Measurements from ENCODE around the gene ASIC1. TPM values are rescaled to one million over a fixed set of nuclear protein-coding genes. Genes with fewer than 3 reads are reported as not detected.
A peak's percentile ranks its signal among the peaks of the same experiment; 100 is the strongest.
"Not testable (repeated sequence)": the region's sequence is repeated elsewhere in the genome, so short reads cannot be mapped to it uniquely, and the experiment has no call there.

Gene ASIC1
- total RNA-seq, 4 donors from 2014 or later: 0.75 to 3.0 (median 0.81) TPM

GRCh38 chr12:50082644-50083043 lies 25.2 kb downstream of the ASIC1 start:
- in situ Hi-C loops (cut with MboI; ENCODE audit: low pct_ligation_motif_present in 1 of 4, low pct_unique_long_range_greater_than_20kb in 1 of 4, low sequenced_read_pairs in 3 of 4) (loop anchor here in 3 of 4 donors (25.0 kb wide), 2 partner anchors 105 to 230 kb away; no protein-coding TSS in a partner anchor), intact Hi-C loops (cut with DNase I; ENCODE audit: low total_unique reads) (loop anchor here (10.0 kb wide), 1 partner anchor 1268 kb away; the partner anchor contains the start of gene CACNB3)
- H3K4me3 ChIP-seq: no peak overlapping the region
- TF ChIP-seq CTCF (IDR thresholded peaks at IDR 0.05) (peak in 3 of 5 experiments; percentile 10 to 57 (median 40)), POLR2AphosphoS5 (IDR thresholded peaks at IDR 0.05) (peak in 2 of 3 donors; percentile 25 to 30), EP300 (IDR thresholded peaks at IDR 0.05; ENCODE audit: low read depth) (no peak), POLR2A (IDR thresholded peaks at IDR 0.05) (peak; percentile 22)
- H3K4me1 ChIP-seq: peaks cover 0 to 26% (median 10%) of the 10 kb centered on the region in 4 donors
- peak; percentile 75 for DNase-seq
- H3K9me3 ChIP-seq: no peaks in the 10 kb centered on the region
- H3K36me3 ChIP-seq: no peaks in the 10 kb centered on the region
- H3K27me3 ChIP-seq: no peaks in the 10 kb centered on the region
- WGBS, 2 donors (ENCODE audit: low coverage in 1 of 2): 20 to 57% methylated on average over 1 to 7 of the region's 7 CpGs
- peak overlapping the region in 3 of 4 donors; percentile 55 to 73 (median 59) for H3K27ac ChIP-seq

- WGBS, 2 donors (ENCODE audit: low coverage in 1 of 2): 85% methylated on average over 1 of the region's 1 CpG; no CpG with 5 or more reads in 1 of the 2 donors
- Histone ChIP-seq H3K27me3 (no peaks in the 10 kb centered on the region), H3K27ac (peak overlapping the region in 3 of 4 donors; percentile 55 to 73 (median 59)), H3K4me3 (no peak overlapping the region), H3K4me1 (peaks cover 0 to 26% (median 10%) of the 10 kb centered on the region in 4 donors), H3K9me3 (no peaks in the 10 kb centered on the region), H3K36me3 (no peaks in the 10 kb centered on the region)
- no peak for DNase-seq
- intact Hi-C loops (cut with DNase I; ENCODE audit: low total_unique reads) (loop anchor here (10.0 kb wide), 1 partner anchor 1268 kb away; the partner anchor contains the start of gene CACNB3), in situ Hi-C loops (cut with MboI; ENCODE audit: low pct_ligation_motif_present in 1 of 4, low pct_unique_long_range_greater_than_20kb in 1 of 4, low sequenced_read_pairs in 3 of 4) (loop anchor here in 3 of 4 donors (25.0 kb wide), 2 partner anchors 104 to 229 kb away; no protein-coding TSS in a partner anchor)
- TF ChIP-seq POLR2A (IDR thresholded peaks at IDR 0.05) (no peak), POLR2AphosphoS5 (IDR thresholded peaks at IDR 0.05) (no peak), CTCF (IDR thresholded peaks at IDR 0.05) (no peak), EP300 (IDR thresholded peaks at IDR 0.05; ENCODE audit: low read depth) (no peak)
These were observed 25.9 kb downstream of the ASIC1 start for GRCh38 chr12:50083301-50083700.

- not testable (repeated sequence) for H3K9me3 ChIP-seq, H3K27me3 ChIP-seq, DNase-seq, H3K36me3 ChIP-seq
- Histone ChIP-seq H3K27ac (peak overlapping the region; percentile 95 to 99 (median 97)), H3K4me1 (peaks cover 0 to 31% (median 10%) of the 10 kb centered on the region in 4 donors), H3K4me3 (peak overlapping the region; percentile 88 to 98 (median 92))
- intact Hi-C loops (cut with DNase I; ENCODE audit: low total_unique reads) (loop anchor here (10.0 kb wide), 1 partner anchor 1270 kb away; the partner anchor contains the start of gene CACNB3), in situ Hi-C loops (cut with MboI; ENCODE audit: low pct_ligation_motif_present in 1 of 4, low pct_unique_long_range_greater_than_20kb in 1 of 4, low sequenced_read_pairs in 3 of 4) (loop anchor here in 3 of 4 donors (25.0 kb wide), 2 partner anchors 103 to 228 kb away; no protein-coding TSS in a partner anchor)
- WGBS, 2 donors (ENCODE audit: low coverage in 1 of 2): 19 to 44% methylated on average over 5 to 7 of the region's 7 CpGs
These were observed 27.0 kb downstream of the ASIC1 start for GRCh38 chr12:50084409-50084774.

GRCh38 chr12:50084775-50085614 lies 27.6 kb downstream of the ASIC1 start, which contains the start of gene SMARCD1:
Gene SMARCD1, plus strand, starts transcription at chr12:50085342. Its CDS starts 28 bp downstream, at chr12:50085370.
- Histone ChIP-seq H3K27me3 (no peaks in the 10 kb centered on the region), H3K36me3 (peaks cover 0 to 12% (median 3%) of the 10 kb centered on the region in 4 donors), H3K9me3 (no peaks in the 10 kb centered on the region), H3K4me3 (peak within 1 kb of the TSS; percentile 88 to 98 (median 92)), H3K4me1 (peaks cover 0 to 31% (median 10%) of the 10 kb centered on the region in 4 donors), H3K27ac (peak within 1 kb of the TSS; percentile 95 to 99 (median 97))
- intact Hi-C loops (cut with DNase I; ENCODE audit: low total_unique reads) (loop anchor here (10.0 kb wide), 1 partner anchor 1270 kb away; the partner anchor contains the start of gene CACNB3), in situ Hi-C loops (cut with MboI; ENCODE audit: low pct_ligation_motif_present in 1 of 4, low pct_unique_long_range_greater_than_20kb in 1 of 4, low sequenced_read_pairs in 3 of 4) (loop anchor here in 3 of 4 donors (25.0 kb wide), 2 partner anchors 102 to 227 kb away; no protein-coding TSS in a partner anchor)
- TF ChIP-seq EP300 (IDR thresholded peaks at IDR 0.05; ENCODE audit: low read depth) (peak; percentile 23), POLR2A (IDR thresholded peaks at IDR 0.05) (peak; percentile 26), CTCF (IDR thresholded peaks at IDR 0.05) (peak in 2 of 5 experiments; percentile 23 to 44), POLR2AphosphoS5 (IDR thresholded peaks at IDR 0.05) (peak in 1 of 3 donors; percentile 29)
- DNase-seq: peak; percentile 92
- 0 to 1% methylated on average over 8 to 26 of the region's 69 CpGs for WGBS, 2 donors (ENCODE audit: low coverage in 1 of 2)
